Cardiac septum (tissue), 1 donor: ENCODE data around the gene MED13L. TPM values are rescaled to one million over a fixed set of nuclear protein-coding genes. Genes with fewer than 3 reads are reported as not detected.
"Not testable (repeated sequence)": the region's sequence is repeated elsewhere in the genome, so short reads cannot be mapped to it uniquely, and the experiment has no call there.

ENCODE experiments used
- DNase-seq: peaks from one replicate; pipeline ENCODE4 v3.0.0-alpha.2; 2020; ENCODE audit warnings: low spot score
- intact Hi-C: fragments of 100-400 bp; cut with DNase I; formaldehyde crosslinking; loops from one replicate; pipeline ENCODE4 v1.14.0; 2022
- total RNA-seq: library from RNA; stranded (reverse); fragmentation: NEBNext Ultra II Directional; extraction: Animal tissue kit (Norgen Biotek cat#: 25700); gene quantifications from one replicate; pipeline ENCODE4 v1.2.1, GENCODE V29; 2021
- donor health status: DM: no; HTN: no; CAD: no.

MED13L gene
- total RNA-seq, 1 donor from 2014 or later, result 74.5 TPM

DNA sequence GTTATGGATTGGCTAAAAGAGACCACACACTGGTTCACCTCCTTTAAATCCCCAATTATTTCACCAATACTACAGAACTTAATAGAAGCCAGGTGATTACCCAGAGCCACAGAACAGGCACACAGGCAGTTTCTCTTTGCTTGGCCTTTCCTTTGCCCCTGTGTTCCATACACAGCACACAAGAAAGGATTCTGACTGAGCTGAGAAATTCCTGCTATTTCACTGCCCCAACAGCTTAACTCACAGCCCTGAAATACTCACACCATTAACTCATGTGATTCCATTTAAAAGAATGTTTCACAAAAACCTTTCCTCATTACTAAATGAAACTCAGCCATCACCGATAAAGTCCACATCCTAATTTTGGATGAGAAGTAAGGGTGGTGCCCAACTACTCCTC, 133.6 kb downstream of the MED13L start:
- DNase-seq, result no peak
- intact Hi-C loops, result loop anchor here (5.0 kb wide), 1 partner anchor 88 kb away; no protein-coding TSS in a partner anchor

DNA sequence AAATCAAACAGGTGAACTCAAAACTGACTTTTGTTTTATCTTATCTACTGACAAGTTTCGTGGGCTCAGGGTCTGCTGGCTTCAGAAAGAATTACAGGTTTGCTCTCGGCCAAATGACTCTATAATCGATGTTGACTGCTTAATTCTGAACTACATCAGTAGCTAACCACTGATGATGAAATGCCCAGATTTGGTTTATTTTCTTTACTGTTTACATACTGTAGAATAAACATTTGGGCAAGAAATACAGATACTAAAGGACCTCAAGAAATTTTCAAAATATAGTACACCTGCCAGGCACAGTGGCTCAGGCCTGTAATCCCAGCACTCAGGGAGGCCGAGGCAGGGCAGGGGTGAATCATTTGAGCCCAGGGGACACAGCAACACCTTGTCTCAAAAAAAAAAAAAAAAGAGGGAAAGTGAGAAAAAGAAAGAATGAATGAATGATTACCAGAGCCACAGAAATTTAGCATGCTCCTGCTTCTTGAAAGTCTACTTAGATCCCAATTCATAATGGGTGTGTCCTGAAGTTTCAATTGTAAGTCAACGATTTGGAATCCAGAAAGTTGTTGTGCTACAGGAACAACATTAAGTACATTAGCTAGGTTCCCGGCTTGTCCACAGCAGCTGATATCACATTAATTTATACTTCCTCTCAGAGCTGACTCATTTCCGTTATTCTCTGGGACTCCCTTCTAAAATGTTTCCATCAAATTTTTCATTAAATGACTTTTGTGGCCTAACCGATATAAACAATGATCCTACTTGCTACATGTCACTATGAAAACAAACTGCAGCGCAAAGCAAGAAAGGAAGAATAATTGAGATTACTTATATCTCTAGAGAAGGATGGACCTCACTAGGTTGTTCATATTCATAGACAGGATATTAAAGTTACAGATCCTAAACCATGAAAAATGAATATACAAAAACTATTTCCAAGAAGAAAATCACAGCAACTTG, 134.3 kb downstream of the MED13L start:
- DNase-seq, result no peak
- intact Hi-C loops, result loop anchor here (5.0 kb wide), 1 partner anchor 89 kb away; no protein-coding TSS in a partner anchor

GRCh38 chr12:116141833-116142162, 135.7 kb downstream of the MED13L start:
- intact Hi-C loops, result loop anchor here (5.0 kb wide), 1 partner anchor 91 kb away; no protein-coding TSS in a partner anchor
- no peak for DNase-seq

DNA sequence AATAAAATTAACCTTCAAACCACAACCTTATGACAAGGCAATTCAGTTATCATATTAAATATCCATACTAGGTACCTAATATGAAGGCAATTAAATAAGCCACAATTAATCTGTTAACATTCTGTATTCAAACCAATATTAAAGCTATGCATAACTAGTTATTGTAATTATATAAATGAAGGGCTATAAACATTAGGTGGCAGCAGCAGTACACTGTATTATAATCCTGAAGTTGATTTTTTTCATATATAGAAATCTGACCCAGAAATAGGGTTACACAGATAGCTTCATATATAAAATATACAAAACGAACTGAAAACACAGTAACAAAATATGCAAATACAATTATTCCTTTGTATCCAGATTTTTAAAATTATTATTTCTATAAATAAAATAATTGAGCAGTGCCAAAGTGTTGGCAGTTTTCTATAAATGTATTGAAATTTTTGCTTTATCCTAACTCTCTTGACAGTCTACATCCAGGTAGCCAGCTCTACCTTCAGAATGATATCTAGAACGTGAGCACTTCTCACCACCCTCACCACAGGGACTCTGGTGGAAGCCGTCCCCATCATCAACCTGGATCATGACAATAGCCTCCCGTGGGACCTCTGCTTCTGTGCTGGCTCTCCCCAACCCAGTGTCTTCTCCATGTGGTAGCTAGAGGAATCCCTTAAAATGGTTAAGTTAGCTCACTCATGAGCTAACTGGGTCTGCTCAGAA, 136.2 kb downstream of the MED13L start:
- intact Hi-C loops, result loop anchor here (5.0 kb wide), 1 partner anchor 91 kb away; no protein-coding TSS in a partner anchor

DNA sequence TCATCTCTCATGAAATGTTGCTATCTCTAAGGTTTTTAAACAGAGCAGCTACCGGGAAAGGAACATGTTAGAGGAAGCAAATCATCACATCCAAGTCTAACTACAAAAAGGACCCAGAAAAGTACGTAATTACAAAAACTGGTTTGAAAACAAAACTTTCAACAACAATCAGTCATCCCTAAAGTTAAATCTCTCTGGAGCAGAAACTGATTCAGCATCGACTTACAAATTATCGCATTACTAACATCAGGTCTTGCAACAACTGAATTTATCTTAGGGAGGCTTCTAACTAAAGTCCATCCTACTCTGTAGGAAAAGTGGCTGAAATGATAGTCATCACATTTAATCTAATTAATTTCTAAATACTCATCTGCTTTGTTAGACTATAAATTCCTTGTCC, 137.0 kb downstream of the MED13L start:
- intact Hi-C loops, result loop anchor here (5.0 kb wide), 1 partner anchor 92 kb away; no protein-coding TSS in a partner anchor
- DNase-seq, result no peak

More for the DNA sequence above, 136.2 kb downstream of the MED13L start:
- no peak for DNase-seq

- DNase-seq, result no peak
- intact Hi-C loops, result loop anchor here (10.0 kb wide), 1 partner anchor 124 kb away; no protein-coding TSS in a partner anchor
Observed at GRCh38 chr12:116138781-116139180, 138.7 kb downstream of the MED13L start.

GRCh38 chr12:116138364-116138763, 139.1 kb downstream of the MED13L start:
- no peak for DNase-seq
- intact Hi-C loops, result loop anchor here (10.0 kb wide), 1 partner anchor 124 kb away; no protein-coding TSS in a partner anchor

DNA sequence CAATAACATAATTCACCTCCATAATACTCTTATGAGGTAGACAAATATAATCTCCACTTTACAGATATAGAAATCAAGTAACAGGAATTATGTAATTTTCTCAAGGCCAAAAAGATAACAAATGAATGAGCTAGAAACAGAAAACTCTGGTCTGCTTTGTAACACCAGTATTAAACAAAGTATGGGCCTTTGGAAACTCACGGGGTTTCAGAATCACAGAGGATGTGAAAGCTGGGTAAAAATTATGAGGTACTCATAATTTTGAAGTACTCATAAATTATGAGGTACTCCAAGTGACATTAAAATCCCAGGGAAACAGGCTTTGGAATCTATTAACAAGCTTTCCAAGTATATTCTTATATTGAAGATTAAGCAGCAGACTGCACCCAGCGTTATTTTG, 140.2 kb downstream of the MED13L start:
- intact Hi-C loops, result loop anchor here (10.0 kb wide), 1 partner anchor 123 kb away; no protein-coding TSS in a partner anchor
- DNase-seq, result no peak

- intact Hi-C loops, result loop anchor here (10.0 kb wide), 1 partner anchor 122 kb away; no protein-coding TSS in a partner anchor
- DNase-seq, result no peak
Observed at GRCh38 chr12:116136340-116136739, 141.2 kb downstream of the MED13L start.

DNA sequence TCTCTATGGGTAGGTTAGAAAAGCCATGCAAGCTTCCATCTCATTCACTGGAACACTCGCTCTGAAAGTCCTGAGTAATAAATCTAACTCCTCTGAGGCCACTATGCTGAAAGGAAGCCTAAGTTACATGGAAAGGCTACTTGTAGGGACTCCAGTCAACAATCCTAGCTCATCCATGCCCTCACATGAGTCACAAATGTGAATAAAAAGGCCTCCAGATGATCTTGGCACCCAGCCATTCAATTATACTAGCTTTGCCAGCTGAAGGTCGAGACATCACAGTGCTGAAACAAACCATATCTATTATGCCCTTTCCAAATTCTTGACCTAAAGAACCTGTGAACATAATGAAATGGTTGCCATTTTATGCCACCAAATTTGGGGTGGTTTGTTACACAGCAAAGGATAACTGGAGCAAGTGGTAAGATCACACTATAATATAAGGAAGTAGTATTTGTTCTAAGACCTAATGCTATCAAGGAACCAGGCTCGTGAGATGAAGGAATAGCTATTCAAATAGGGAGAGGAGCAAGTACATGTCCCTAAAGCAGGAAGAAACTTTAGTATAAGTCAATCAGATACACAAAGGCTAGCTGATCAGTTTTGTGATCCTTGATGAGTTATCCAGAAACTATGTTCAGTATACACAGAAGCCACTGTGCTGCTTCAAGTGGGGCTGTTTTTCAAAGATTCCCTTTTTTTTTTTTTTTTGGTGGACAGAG, 142.1 kb downstream of the MED13L start:
- no peak for DNase-seq
- intact Hi-C loops, result loop anchor here (10.0 kb wide), 1 partner anchor 121 kb away; no protein-coding TSS in a partner anchor

GRCh38 chr12:116133636-116134214, 143.8 kb downstream of the MED13L start:
- intact Hi-C loops, result loop anchor here (10.0 kb wide), 1 partner anchor 119 kb away; no protein-coding TSS in a partner anchor

DNA sequence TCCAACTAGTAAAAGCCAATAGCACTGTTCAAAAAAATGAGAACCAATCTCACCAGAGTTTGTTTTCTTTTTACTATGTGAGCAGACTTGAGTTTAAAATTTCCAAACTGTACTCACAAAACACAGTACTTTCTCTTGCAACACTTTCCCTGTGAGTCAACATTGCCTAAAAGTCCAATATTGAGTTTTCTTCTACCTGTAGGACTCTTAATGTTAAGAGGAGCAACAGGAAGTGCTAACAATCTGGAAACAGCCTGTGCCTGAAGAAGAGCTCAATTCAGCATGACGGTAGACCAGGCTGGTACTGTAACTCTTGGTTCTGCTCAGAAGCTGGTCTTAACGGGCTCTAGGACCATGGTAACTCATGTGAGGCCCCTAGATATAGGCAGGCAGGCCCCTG, 144.3 kb downstream of the MED13L start:
- DNase-seq, result no peak
- intact Hi-C loops, result loop anchor here (10.0 kb wide), 1 partner anchor 118 kb away; no protein-coding TSS in a partner anchor

More at GRCh38 chr12:116133636-116134214, 143.8 kb downstream of the MED13L start:
- no peak for DNase-seq

DNA sequence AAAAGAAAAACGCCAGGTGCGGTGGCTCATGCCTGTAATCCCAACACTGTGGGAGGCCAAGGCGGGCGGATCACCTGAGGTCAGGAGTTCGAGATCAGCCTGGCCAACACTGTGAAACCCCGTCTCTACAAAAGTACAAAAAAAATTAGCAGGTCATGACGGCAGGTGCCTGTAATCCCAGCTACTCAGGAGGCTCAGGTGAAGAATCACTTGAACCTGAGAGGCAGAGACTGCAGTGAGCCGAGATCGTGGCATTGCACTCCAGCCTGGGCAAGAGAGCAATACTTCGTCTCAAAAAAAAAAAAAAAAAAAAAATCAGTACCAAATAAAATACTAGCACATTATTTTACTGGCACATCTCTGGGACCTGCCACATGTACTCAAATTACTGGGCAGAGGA, 145.5 kb downstream of the MED13L start:
- not testable (repeated sequence) for DNase-seq
- intact Hi-C loops, result loop anchor here (10.0 kb wide), 1 partner anchor 117 kb away; no protein-coding TSS in a partner anchor

- intact Hi-C loops, result loop anchor here (10.0 kb wide), 1 partner anchor 116 kb away; no protein-coding TSS in a partner anchor
- no peak for DNase-seq
Observed at GRCh38 chr12:116131176-116131575, 146.3 kb downstream of the MED13L start.

GRCh38 chr12:116130431-116130830, 147.1 kb downstream of the MED13L start:
- intact Hi-C loops, result loop anchor here (10.0 kb wide), 1 partner anchor 116 kb away; no protein-coding TSS in a partner anchor
- DNase-seq, result no peak

- intact Hi-C loops, result no loop called here
- no peak for DNase-seq
Observed at GRCh38 chr12:116128779-116129178, 148.7 kb downstream of the MED13L start.

DNA sequence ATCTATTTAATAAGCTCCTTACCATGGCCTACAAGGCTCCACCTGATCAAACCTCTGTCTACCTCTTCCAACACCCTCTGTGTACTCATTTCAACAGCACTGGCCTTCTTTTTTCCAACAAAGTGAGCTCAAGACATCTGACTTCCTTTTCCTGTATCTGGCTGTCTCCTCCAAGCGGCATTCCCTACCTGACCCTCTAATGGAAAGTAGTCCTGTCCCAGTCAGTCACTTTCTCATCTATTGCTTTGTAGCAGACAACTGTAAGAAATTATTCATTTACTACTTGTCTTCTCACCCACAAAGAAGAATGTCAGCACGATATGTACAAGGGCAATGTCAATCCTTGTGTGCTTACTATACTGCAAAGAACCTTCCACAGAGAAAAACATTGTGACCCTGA, 149.6 kb downstream of the MED13L start:
- intact Hi-C loops, result no loop called here
- DNase-seq, result no peak

GRCh38 chr12:116126610-116127009, 150.9 kb downstream of the MED13L start:
- intact Hi-C loops, result no loop called here
- no peak for DNase-seq
